ENCODE measurements around the gene MX1.

Gene MX1

DNA sequence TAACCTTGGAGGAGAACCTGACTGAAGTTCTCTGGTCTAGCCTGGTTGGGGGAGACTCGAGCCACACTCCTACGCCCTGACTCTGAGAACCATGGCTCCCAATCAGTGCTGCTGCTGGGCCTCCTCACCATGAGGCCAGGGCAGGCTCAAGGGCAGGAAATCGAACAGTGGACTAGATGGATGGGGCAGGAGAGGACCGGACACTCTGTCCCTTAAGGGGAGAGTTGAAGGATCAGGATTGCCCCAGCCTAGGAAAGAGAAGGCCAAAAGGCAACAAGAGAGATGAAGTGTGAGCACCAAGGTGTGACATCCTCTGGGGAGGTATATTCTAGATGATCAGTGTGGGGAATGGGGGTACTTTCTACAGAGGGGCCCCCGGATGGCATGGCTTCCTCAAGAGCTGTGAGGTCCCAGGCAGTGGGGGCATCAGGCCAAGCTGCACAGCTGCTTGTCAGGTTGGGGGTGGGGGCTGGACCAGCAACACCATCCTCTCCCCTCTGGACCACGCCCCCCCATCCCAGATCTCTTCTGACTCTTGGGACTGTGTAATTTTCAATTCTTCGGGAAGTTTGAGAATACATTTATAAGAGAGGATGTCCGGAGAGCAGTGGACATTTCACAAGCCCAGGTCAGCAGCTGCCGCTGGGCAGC lies 34.0 kb downstream of the MX1 start:
- DNase-seq (ENCODE audit: low read depth in 2 of 2), result no peak

- peak; percentile 12 to 33 for DNase-seq (ENCODE audit: low read depth in 2 of 2)
Measured at GRCh38 chr21:41460578-41461527, 34.8 kb downstream of the MX1 start.

- DNase-seq (ENCODE audit: low read depth in 2 of 2), result no peak
Measured at GRCh38 chr21:41465176-41465781, 39.2 kb downstream of the MX1 start.

GRCh38 chr21:41466024-41466820 lies 40.2 kb downstream of the MX1 start:
- DNase-seq (ENCODE audit: low read depth in 2 of 2), result no peak

- DNase-seq (ENCODE audit: low read depth in 2 of 2), result no peak
Measured at GRCh38 chr21:41470054-41470453, 44.0 kb downstream of the MX1 start.

GRCh38 chr21:41472753-41473548 lies 46.9 kb downstream of the MX1 start:
- DNase-seq (ENCODE audit: low read depth in 2 of 2), result no peak

- no peak for DNase-seq (ENCODE audit: low read depth in 2 of 2)
Measured at GRCh38 chr21:41475714-41476420, 49.8 kb downstream of the MX1 start.

DNA sequence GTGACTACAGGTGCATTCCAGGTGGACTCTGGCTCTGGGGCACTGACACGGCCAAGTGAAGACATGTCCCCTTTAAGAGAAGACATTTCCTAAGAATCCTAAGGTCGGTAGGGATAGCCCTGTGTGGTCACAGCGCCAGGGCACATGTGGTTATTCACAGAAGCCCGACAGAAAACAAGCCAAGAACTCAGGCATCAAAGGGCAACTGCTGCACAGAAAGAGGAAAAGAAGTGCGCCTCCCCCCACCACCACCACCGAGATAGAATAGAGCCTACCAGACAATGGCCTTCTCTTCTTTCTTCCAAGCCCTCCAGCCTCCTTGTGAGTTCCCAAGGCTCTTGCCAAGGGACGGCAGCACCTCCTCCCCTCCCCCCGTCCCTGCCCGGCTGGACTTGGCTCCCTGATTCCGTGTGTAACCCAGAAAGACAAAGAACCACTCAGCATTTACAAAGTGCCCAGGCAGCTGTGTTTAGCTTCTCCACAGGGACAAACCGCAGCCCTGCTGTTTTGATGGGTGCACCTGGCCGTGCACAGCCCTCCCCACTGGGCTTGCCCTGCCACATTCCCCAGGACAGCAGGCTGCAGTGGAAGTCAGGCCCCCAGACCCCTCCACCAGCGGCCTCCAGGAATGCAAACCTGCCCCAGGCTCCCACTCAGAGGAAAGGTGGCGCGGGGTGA lies 51.7 kb downstream of the MX1 start:
- DNase-seq (ENCODE audit: low read depth in 2 of 2), result no peak

- DNase-seq (ENCODE audit: low read depth in 2 of 2), result no peak
Measured at GRCh38 chr21:41478319-41479177, 52.5 kb downstream of the MX1 start.

GRCh38 chr21:41479686-41480085 lies 53.6 kb downstream of the MX1 start:
- no peak for DNase-seq (ENCODE audit: low read depth in 2 of 2)

DNA sequence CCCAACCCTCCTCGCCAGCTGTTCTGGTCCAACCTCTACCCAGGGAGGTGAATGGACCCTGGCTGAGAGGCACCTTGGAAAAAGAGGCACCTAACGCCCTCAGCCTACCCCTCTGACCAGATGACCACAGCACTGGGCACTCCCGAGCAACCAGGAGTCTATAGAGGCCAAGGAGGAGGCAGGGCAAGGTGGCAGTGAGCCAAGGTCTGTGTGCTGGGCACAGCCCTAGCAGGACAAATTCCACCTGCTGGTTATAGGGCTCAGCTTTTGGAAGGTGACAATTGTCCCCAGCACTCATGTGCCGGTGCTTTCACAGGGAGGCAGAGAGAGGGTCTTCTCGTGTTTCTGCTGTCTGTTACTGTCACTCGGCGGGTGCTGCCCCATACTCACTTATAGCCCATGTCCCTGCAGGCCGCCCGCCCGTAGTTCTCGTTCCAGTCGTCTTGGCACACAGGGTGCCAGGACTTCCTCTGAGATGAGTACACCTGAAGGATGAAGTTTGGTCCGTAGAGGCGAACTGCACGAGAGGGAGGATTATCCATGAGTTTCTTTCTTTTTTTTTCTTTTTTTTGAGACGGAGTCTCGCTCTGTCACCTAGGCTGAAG lies 54.1 kb downstream of the MX1 start:
- no peak for DNase-seq (ENCODE audit: low read depth in 2 of 2)

DNA sequence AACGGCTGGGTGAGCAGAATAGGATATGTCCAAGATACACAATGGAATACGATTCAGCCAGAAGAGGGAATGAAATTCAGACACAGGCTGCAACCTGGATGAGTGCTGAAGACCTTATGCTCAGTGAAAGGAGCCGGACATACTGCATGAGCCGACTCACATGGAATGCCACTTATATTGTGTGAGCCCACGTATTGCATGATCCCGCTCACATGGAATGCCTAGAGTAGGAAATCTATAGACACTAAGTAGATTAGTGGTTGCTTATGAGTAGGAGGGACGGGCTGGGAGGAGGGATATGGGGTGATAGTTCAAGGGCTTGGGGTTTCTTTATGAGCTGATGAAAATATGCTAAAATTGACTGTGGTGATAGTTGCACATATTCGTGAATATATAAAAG lies 55.2 kb downstream of the MX1 start:
- no peak for DNase-seq (ENCODE audit: low read depth in 2 of 2)

- no peak for DNase-seq (ENCODE audit: low read depth in 2 of 2)
Measured at GRCh38 chr21:41482301-41482700, 56.3 kb downstream of the MX1 start.

- no peak for DNase-seq (ENCODE audit: low read depth in 2 of 2)
Measured at GRCh38 chr21:41482980-41483379, 56.9 kb downstream of the MX1 start.

GRCh38 chr21:41483415-41483814 lies 57.4 kb downstream of the MX1 start:
- no peak for DNase-seq (ENCODE audit: low read depth in 2 of 2)

GRCh38 chr21:41483973-41484372 lies 57.9 kb downstream of the MX1 start:
- no peak for DNase-seq (ENCODE audit: low read depth in 2 of 2)

- no peak for DNase-seq (ENCODE audit: low read depth in 2 of 2)
Measured at GRCh38 chr21:41487082-41487481, 61.0 kb downstream of the MX1 start.

DNA sequence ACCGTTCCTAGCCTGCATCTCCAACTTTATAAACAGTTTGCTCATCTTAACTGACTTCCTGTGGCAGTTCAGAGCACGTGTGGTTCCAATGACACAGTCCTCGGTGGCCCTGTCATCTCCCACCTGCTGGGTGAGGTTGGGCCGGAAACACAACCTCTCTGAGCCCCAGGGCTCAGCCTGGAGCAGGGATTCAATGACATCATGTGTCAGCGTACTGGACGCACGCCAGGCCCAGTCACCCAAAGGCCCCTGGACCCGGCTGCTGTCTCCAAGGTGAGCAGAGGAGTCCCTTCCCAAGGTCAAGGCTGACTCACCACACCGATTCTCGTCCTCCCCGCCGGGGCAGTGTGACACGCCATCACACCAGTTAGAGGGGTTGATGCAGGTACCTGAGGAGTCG lies 62.0 kb downstream of the MX1 start:
- DNase-seq (ENCODE audit: low read depth in 2 of 2), result no peak
